HUDEP-2 (cell line): Measurements from ENCODE around the gene SLC25A25.

Experiments used
- DNase-seq, 76 experiments: peaks; one replicate each; lab custom pipeline; 2025; ENCODE audit not compliant: unreplicated experiment in 76 of 76; lab: John Stamatoyannopoulos, UW

Gene SLC25A25

DNA sequence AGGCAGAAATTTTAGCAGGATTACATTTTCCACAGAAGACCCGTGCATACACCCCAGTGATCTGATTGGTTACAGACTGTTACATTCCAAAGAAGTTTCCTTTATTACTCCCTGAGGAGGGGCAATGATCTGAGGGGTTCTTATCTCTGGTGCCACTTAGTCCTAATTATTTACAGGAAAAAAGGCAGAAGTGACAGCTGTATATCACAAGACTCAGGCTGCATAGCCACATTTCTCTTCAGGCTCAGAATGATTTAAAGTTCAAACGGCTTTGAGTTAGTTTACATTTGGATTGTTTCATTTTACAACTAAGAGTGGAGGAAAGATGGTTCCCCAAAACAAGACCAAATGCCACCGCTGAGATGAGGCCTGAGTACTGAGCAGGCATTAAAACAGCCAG, 18.2 kb upstream of the SLC25A25 start:
- no peak for DNase-seq

DNA sequence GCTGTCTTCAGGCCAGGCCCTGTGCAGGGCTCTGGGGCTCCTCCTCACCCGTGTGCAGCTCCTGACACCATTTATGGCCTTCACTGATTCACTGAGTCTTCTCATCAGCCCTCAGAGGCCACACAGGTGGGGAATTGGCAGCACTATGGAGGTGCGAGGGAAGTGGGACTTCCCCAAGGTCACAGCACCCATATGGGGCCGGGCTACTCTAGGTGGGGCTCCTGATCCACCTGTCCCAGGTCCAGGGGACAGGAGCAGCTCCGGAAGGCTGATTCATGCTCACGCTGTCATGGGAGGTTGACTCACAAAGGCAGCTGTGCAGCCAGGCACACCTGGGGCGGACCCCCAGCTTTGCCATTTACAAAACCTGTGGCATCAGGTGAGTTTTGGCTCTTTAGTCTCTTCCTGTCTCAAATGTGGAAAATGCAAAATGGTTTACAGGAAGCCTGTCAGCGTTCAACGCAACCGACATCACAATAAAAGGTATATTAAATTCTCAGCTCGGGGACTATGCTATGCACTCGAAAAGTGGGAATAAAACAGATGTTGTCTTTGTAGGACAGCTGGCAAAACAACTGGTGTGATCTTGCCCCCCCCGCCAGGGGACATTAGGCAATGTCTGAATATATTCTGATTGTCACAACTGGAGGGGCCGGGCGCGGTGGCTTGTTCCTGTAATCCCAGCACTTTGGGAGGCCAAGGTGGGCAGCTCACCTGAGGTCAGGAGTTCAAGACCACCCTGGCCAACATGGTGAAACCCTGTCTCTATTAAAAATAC, 15.9 kb upstream of the SLC25A25 start:
- no peak for DNase-seq

DNA sequence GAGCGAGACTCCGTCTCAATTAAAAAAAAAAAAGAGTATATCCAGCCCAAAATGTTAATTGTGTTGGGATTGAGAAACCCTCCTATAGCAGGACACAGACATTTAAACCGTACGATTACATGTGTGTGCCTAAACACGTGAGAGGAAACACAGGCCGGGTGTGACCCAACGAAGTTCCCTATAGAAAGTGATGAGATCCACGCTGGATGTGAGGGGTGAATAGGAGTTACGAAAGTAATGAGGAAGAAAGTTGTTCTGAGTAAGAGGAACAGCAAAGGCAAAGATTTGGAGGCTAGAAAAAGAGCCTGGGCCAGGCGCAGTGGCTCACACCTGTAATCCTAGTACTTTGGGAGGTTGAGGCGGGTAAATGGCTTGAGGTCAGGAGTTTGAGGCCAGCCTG, 14.5 kb upstream of the SLC25A25 start:
- no peak for DNase-seq

DNA sequence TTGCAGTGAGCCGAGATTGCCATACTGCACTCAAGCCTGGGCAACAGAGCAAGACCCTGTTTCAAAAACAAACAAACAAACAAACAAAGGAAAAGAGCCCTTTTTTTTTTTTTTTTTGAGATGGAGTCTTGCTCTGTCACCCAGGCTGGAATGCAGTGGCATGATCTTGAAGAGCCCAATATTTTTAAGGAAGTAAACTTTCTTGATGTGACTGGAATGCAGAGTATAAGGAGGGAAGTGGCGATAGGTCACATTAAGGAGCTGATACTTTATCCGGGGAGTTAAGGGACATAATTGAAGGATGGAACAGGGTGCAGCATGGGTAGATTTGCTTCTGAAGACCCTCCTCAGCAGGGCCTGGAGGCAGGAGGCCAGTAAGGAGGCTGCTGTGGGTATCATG, 13.9 kb upstream of the SLC25A25 start:
- no peak for DNase-seq

DNA sequence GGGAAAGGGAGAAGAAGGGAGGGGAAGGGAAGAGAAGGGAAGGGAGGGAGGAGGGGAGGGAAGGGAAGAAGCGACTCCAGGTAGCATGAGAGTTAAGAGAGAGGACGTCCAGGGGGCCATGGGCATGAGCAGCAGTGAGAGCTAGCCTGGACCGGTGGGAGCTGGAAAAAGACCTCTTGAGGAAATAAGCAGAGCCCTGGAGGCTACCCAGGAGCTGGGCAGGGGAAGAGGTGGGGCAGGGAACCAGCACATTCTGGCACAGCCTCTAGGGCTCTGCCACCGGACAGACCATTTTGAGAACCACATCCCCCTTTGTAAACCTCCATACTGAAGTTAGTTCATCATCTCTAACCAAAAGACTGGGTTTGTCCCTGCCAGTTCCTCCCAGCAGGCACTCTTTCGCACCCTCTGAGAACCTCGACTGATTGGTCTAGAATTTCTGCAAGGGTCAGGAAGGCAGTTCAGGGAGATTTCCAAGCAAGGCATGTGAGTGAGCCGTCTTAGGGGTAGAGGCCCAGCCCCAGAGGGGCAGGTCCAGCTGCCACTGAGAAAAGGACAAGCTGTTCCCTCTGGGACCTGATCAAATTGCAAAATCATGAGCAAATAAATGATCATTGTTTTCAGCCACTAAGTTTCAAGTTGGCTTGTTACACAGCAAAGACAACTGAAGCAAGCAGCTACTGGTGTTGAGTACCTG, 12.5 kb upstream of the SLC25A25 start:
- no peak for DNase-seq

DNA sequence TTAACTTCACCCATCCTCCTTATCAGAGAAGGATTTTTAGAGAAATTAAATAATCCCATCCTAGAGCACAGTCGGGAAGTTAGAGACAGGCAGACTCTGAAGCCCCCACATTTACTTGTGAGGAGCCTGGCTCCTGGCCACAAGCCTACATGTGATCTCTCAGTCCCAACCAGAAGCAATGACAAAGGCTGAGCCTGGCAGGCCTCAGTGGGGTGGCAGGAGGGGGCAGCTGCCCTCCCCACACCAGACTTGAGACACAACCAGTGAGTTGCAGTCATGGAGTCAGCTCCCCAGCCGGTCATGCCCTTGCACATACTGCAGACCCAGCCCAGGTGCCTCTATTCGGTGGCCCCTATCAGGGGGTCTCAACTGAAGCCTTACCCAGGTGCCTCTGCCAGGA, 11.9 kb upstream of the SLC25A25 start:
- no peak for DNase-seq

DNA sequence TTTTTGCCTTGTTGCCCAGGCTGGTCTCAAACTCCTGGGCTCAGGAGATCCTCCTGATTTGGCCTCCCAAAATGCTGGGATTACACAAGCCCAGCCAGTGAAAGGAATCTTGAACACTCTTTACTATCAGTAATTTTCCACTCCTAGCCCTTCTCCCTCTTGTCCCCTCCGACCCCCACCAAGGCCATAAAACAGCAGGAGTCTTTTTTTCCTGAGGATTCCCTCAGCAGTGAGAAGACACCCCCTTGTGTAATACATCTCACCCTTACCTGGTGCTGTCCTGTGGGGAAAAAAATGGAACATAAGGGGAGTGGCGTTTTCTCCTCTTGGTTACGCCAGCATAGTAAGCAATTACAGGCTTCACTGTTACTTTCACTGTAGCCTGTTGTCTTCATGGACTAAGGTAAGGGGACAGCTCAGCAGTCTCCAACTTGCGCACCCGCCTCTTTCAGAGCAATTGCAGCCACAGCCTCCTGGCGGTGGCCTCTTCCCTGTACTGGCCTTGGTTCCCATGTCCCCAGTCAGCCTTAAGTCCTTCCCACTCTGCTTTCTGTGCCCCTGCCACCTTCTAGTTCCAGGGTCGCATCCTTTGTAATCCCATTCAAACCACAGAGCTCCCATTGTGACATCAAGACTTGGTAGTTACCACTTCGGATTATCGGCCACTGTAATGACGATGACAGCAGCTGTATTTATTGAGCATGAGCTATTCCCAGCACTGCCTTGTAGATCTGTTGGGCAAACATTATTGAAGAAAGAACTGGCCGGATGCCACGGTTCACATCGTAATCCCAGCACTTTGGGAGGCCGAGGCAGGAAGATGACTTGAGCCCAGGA, 10.9 kb upstream of the SLC25A25 start:
- DNase-seq: no peak

DNA sequence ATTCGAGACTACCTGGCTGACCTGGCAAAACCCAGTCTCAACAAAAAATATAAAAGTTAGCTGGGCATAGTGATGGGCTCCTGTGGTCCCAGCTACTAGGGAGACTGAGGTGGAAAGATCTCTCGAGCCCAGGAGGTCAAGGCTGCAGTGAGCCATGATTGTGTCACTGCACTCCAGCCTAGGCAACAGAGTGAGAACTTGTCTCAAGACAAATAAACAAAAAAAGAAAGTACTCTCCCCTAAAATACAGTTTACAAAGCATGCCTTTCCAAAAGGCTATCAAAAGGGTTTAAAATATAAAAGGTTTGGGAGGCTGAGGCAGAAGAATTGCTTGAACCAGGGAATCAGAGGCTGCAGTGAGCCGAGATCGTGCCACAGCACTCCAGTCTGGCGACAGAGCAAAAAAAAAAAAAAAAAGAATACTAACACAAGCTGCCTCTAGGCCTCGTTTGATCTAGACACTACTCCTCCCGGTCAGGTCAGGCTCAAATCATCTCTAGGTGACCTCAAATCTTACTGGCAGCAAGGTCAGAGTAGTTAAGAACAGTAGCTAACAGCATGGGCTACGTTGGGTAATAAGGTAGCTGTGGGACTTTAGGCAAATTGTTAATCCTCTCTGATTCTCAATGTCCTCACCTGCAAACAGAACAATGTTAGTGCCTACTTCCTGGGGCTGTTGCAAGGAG, 10.2 kb upstream of the SLC25A25 start:
- DNase-seq: no peak

DNA sequence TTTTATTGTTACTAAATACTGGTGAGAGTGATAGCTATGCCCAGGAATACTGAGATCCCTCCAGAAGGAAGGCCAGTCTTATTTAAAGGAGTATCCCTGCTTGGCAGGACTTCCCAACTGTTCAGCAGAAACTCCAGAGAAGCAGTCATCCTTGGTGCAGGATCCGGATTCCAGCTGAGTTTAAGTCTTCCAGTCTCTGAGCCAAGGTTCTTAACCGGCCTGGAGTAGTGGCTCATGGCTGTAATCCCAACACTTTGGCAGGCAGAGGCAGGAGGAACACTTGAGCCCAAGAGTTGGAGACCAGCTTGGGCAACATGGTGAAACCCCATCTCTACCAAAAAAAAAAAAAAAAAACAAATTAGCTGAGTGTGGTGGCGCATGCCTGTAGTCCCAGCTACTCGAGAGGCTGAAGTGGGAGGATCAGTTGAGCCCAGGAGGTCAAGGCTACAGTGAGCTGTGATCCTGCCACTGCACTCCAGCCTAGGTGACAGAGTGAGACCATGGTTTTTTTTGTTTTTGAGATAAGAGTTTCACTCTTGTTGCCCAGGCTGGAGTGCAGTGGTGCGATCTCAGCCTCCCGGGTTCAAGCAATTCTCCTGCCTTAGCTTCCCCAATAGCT, 8.6 kb upstream of the SLC25A25 start:
- DNase-seq: no peak

DNA sequence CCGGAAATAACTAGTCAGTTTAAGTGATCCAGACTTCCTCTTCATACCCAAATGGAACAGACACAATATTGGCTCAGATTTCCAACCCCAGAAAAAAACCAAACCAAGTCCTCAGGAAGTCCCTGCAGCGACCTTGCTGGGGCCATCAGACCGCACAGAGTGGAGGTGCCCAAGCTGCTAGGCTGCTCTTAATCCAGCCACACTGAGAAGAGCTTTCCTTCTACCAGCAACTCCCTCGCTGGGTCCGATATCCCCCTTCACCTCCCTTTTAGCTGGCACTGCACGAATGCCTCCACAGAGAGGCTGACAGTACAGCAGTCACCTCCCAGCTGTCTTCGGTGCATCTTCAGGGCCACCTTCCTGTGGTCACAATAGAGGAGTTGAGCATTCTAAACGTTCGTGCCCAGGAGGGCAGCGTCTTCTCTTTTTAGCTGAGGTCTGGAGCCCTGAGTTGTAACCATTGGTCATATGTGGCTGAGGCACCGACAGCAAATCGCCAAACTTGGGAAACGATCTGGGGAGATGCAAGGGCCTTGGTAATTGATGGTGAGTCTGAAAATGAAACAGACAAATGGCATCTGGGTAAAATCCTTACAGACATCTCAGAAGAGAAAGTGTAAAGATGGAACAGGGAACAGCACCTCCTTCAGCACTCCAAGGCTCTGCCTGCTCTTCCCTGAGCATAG, 6.6 kb upstream of the SLC25A25 start:
- DNase-seq: no peak

DNA sequence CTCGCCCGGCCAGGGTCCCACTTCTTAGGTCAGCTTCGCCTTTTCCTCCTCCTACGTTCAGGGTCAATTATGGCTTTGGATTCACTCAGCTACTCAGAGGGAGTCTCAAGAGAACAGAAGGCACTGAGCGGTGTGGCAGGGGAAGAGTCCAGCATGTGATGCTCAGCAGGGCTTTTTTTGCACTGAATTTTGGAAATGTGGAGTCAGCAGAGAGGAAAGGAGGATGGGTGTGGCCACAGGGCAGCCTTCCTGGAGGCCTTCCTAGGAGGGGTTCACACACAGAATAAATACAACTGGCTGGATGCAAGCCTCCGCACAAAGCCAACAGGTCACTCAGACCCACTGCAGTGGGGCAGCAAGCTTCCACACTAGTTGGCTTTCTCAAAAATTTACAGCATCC, 5.8 kb upstream of the SLC25A25 start:
- DNase-seq: no peak

DNA sequence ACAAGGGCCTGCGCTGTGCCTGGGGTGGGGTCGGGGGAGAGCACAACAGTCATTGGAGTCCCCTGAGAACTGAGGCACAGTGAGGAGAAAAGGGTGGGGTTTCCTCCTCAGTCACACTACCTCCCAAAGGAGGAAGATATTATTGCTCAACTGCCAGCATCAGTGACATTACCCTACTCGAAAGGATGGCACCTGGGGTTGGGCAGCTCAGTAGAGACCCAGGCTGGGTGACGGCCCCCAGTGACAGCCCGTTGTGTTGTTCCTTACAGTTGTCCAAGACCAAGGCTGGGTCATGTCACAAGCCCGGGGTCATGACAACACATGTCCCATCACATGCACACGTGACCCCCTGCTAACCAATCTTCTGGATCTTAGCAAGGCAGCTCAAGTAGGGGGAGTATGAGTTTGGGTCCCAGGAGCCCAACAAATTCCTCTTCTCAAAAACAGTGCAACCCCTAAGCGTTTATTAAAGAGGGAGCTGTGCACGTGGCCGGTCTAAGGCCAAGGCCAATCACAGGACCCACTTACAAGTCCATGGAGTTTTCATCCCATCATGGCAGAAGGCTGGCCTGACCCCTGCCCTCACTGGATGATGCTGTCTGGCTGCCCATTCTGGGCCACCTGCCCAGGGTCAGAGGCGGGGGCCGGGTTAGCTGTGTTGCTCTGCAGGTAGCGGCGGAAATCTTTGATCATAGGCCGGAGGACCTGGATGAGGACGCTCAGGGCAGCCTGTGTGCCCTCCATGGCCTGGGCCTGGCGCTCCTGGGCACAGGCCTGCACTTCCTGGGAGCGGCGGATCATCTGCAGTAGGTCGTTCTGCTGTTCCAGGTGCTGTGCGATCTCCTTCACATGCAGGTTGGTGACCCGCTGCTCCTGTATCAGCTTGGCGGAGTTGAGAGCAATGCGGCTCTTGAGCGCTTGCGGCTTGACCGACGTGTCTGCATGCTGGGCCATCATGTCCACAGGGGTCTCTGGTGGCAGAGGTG, 4.9 kb upstream of the SLC25A25 start:
- no peak for DNase-seq

DNA sequence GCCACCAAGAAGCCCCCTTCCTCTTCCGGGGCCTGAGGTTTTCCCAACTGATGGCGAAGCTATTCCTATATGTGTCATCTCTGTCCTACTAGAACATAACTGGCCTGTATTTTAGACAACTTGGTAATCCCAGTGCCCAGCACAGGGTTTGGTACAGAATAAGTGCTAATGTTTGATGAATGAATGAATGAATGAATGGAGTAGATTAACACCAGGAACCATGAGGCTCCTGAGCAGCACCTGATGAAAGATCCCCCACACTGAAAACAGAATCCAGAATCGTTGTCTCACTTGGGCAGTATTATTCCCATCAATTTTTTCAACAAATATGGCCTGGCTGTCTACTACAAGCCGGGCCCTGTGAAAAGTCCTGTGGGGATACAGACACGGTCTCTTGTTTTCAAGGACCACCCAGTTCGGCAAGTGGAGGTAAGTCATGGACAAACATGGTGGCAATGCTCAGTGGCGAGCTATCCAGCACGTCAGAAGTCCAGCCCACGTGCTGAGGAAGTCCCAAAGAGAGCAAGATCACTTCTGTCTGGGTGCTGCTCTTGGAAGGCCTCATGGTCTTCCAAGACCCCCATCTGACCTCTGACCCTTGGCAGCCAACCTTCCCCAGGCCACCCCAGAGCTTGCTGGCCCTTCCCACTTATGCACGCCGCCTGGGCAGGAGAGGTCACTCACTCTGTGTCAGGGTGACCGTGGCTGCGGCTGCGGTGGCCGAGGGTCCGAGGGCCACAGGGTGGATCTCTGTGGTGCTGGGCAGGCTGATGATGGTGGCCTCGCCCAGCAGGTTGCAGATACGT, 1.9 kb upstream of the SLC25A25 start:
- no peak for DNase-seq

DNA sequence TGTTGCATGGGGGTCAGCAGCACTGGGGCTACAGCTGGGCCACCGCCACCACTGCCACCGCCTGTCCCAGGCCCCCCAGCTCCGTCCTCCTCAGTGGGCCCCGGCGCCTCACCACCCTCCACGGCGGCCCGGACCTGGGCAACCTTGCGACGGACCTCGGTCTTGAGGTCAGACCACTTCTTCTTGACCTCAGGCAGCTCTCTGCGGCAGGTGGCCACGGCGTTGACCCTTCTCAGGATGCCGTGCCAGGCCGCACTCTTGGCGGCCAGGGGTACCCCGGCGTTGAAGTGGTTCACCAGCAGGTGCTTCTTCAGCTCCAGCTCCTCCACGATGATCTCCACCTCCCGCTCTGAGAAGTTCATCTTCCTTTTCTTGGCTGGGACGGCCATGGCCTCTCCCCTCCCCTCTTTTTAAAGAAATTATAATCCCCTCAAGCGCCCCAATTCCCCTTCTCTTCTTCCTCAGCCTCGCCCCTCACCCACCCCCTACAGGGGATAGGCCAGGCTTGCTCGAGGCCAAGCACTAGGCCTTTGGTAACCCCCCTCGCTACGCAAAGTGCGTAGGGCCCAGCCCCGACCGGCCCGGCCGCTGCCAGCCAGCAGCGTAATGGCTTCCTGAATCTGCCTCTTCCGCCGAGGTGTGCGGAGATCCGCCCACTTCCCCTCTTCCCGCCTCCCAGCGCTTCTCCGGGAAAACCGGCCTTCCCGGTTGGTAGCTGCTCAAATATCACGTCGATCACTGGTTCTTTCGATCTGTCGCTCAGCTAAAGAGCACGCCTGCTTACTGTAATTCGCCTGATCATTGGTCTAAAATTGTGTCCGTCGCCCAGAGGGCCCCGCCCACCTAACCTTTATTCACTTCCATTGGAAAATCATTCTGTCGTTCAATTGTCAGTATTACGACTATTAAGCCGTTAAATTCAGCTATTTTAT, 1.1 kb upstream of the SLC25A25 start, which contains the start of gene NAIF1:
Gene NAIF1 (minus strand): TSS at position 608 of the 932 bp plus-strand sequence. CDS start 219 bp downstream, at position 389.
- DNase-seq: peak in 75 of 76 experiments; percentile 76 to 100 (median 95)

DNA sequence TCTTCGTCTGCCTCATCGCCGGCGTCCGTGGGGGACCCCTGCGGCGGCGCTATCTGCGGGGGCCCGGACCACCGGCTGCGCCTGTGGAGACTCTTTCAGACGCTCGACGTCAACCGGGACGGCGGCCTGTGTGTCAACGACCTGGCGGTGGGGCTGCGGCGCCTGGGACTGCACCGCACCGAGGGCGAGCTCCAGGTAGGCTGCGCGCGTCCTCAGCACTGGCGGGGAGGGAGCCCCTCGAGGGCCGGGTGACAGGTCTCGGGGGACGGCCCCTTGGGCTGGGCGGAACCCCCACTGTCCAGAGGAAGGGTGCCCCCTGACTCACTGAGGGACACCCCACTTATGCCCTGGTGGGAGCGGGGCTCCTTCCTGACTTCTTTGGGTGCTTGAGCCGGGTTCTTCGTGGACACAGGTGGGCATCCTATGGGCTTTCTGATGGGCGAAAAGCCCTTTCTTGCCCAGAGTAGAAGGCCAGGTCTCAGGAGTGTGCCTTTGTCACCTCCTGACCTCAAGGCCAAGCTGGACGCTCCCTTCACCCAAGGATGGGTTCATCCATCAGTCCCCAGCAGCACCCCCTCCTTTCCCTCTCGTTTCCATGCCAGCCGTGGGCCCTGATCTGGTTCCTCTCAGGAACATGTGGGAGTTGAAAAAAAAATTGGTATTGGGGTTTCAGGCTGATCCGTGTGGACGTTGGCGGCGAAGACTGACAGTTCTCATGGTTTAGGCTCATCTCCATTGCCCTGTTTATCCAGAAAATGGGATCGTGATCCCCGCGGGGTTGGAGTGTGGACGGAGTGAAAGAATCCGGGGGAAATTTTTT, 564 bp downstream of the SLC25A25 start:
- peak in 5 of 76 experiments; percentile 10 to 47 (median 32) for DNase-seq

DNA sequence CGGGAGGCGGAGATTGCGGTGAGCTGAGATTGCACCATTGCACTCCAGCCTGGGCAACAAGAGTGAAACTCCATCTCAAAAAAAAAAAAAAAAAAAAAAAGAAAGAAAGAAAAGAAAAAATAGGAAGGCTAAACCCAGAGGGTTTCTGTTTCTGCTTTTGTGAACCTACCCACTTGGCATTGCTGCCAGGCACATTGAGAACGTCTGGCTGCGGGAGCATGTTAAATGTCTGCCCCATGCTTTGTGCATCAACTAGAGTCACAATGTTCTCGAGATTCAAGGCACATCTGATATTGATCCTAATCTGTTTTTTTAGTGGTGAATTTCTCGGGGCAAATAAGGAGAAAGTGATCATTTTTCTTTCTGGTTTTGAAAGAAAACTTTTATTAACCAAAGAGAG, 2.8 kb downstream of the SLC25A25 start:
- peak in 1 of 76 experiments; percentile 7 for DNase-seq
